IMR-90 (cell line): ENCODE data around the gene STOML1.
"Not testable (repeated sequence)": the region's sequence is repeated elsewhere in the genome, so short reads cannot be mapped to it uniquely, and the experiment has no call there.

ENCODE experiments used
- BHLHE40 ChIP-seq: fragments of 150-350 bp; IDR thresholded peaks from 2 replicates; pipeline ENCODE4 v1.6.1; 2016; ENCODE audit warnings: mild to moderate bottlenecking, low read depth, low read length
- POLR2A ChIP-seq: IDR thresholded peaks from 2 replicates; pipeline ENCODE4 v1.6.1; 2012; ENCODE audit warnings: mild to moderate bottlenecking, low read depth, low read length
- RAD21 ChIP-seq: IDR thresholded peaks from 2 replicates; pipeline ENCODE4 v1.6.1; 2012; ENCODE audit warnings: low read length, improper control_type of control experiment
- RFX5 ChIP-seq: IDR thresholded peaks from 2 replicates; pipeline ENCODE4 v1.8.0; 2012; ENCODE audit warnings: low read depth, mild to moderate bottlenecking, low read length, moderate library complexity
- SMC3 ChIP-seq: fragments of 150-350 bp; IDR thresholded peaks from 2 replicates; pipeline ENCODE4 v1.6.1; 2016; ENCODE audit warnings: low read depth, mild to moderate bottlenecking, antibody characterized with exemption, low read length, moderate library complexity
- TF ChIP-seq, protein P1 (sequence below): conservative IDR thresholded peaks from 2 replicates; pipeline ENCODE4 v1.5.1; 2012; ENCODE audit warnings: mild to moderate bottlenecking, low read depth, low read length, improper control_type of control experiment
- TF ChIP-seq, protein P2 (sequence below): fragments of 150-350 bp; IDR thresholded peaks from 2 replicates; pipeline ENCODE4 v1.6.1; 2017; ENCODE audit warnings: mild to moderate bottlenecking, antibody characterized with exemption, low read length, low read depth

- not testable (repeated sequence) for TF ChIP-seq RFX5, POLR2A, SMC3, RAD21, BHLHE40
- TF ChIP-seq, protein P1, sequence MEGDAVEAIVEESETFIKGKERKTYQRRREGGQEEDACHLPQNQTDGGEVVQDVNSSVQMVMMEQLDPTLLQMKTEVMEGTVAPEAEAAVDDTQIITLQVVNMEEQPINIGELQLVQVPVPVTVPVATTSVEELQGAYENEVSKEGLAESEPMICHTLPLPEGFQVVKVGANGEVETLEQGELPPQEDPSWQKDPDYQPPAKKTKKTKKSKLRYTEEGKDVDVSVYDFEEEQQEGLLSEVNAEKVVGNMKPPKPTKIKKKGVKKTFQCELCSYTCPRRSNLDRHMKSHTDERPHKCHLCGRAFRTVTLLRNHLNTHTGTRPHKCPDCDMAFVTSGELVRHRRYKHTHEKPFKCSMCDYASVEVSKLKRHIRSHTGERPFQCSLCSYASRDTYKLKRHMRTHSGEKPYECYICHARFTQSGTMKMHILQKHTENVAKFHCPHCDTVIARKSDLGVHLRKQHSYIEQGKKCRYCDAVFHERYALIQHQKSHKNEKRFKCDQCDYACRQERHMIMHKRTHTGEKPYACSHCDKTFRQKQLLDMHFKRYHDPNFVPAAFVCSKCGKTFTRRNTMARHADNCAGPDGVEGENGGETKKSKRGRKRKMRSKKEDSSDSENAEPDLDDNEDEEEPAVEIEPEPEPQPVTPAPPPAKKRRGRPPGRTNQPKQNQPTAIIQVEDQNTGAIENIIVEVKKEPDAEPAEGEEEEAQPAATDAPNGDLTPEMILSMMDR: not testable (repeated sequence)
- TF ChIP-seq, protein P2, sequence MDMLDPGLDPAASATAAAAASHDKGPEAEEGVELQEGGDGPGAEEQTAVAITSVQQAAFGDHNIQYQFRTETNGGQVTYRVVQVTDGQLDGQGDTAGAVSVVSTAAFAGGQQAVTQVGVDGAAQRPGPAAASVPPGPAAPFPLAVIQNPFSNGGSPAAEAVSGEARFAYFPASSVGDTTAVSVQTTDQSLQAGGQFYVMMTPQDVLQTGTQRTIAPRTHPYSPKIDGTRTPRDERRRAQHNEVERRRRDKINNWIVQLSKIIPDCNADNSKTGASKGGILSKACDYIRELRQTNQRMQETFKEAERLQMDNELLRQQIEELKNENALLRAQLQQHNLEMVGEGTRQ: not testable (repeated sequence)
Observed at GRCh38 chr15:73960472-73961070, 31.5 kb downstream of the STOML1 start.
